Activated T-cell treated with anti-CD3 and anti-CD28 coated beads for 1 hour (primary cell): ENCODE measurements around the gene ZSCAN21.

Experiments
- DNase-seq: peaks from one replicate; pipeline ENCODE4 v3.0.0-alpha.2; 2020; ENCODE audit warnings: low read depth

ZSCAN21 gene

DNA sequence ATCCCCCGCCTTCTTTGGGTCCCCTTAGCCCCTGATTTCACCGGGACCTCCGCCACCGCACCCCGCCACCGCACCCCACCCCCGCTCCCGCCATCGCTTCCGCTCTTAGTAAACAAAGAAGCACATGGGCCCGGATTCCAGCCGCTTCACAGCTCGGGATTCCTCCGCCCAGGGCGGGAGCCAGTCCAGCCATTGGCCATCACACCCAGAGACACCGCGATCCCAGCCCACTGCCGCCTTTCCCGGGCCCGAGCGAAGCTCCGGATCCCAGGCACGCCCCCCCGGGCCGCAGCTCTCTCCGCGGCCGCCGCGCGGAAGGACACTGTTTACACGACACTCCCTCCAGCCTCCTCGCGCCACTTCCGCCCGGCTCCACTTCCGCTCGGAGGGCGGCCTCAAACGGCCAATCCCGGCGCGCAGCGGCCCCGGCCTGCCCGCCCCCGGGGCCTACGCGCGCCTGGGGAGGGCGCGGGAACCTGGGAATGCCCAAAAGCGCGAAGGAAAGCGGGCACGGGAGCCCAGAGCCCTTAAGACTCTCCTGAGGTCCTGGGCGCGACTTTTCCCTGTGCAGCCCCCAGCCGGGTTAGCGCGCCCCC is 50.9 kb downstream of the ZSCAN21 start:
- DNase-seq = peak; percentile 75

DNA sequence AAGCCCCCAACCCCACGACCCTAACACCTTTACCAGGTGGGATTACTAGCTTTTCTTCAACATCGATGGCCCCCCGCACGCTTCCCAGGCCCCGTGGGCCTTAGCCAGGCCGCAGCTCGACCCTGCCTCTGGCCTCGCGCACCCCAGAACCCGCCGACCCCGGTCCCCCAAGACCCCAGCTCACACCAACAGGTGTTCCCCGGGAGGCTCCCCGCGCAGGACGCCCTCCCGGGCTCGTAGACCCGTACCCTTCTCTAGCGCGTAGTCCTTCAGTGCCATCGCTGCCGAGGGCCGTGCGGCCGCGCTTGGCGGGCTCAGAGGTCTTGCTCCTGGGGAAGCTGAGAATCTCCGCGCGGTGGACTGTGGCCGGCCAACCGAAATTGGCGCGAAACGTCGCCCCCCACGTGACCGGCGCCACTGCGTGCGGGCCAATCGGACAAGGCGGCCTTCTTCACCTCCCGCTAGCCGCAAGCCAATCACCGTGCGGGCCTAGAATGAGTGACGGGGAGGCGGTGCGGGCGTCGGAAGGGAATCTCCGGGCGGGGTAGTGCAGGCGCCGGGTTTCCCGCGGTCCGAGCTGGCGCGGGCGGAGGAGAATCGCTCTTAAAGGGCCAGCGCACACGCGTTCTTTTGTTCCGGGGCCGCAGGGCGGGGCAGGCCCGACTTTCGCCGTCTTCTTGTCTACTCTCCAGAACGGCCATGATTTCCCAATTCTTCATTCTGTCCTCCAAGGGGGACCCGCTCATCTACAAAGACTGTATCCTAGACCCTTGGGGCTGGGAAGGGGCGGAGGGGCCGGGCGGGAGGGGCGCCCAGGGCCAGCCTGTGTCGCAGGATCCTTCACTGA is 51.7 kb downstream of the ZSCAN21 start, which contains the start of the genes AP4M1 and MCM7:
Gene AP4M1 (plus strand): TSS at position 628 of the 847 bp plus-strand sequence. CDS start 72 bp downstream, at position 700.
Gene MCM7 (minus strand): TSS at position 382 of the 847 bp plus-strand sequence. CDS start 103 bp downstream, at position 279.
- peak; percentile 92 for DNase-seq

DNA sequence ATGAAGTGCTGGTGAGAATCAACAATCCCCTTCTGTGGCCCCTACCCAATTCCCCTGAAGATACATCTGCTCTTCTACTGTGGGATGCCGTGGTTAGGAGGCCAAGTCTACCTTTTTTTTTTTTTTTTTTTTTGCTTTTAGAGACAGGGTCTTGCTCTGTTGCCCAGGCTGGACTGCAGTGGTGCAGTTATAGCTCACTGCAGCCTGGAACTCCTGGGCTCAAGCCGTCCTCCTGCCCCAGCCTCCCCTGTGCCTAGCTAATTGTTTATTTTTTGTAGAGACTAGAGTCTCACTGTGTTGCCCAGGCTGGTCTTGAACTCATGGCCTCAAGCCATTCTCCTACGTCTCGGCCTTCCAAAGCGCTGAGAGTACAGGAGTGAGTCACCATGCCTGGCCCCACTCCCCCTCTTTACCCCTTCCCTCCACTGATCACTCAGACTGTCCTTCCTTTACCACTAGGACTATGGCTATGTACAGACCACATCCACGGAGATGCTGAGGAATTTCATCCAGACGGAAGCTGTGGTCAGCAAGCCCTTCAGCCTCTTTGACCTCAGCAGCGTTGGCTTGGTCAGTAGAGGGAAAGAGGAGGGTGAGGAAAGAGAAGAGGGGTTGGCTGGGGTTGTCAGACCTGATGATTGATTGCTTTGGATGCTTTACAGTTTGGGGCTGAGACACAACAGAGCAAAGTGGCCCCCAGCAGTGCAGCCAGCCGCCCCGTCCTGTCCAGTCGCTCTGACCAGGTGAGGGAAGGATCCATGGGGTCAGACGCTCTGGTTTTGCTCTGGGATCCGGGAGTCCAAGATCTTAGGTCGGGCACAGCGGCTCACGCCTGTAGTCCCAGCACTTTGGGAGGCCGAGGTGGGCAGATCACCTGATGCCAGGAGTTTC is 53.6 kb downstream of the ZSCAN21 start:
- no peak for DNase-seq

- no peak for DNase-seq
Measured at GRCh38 chr7:100105534-100105933, 56.0 kb downstream of the ZSCAN21 start.

- no peak for DNase-seq
Measured at GRCh38 chr7:100106633-100107032, 57.1 kb downstream of the ZSCAN21 start.

GRCh38 chr7:100107125-100107737 is 57.7 kb downstream of the ZSCAN21 start:
- DNase-seq = no peak

DNA sequence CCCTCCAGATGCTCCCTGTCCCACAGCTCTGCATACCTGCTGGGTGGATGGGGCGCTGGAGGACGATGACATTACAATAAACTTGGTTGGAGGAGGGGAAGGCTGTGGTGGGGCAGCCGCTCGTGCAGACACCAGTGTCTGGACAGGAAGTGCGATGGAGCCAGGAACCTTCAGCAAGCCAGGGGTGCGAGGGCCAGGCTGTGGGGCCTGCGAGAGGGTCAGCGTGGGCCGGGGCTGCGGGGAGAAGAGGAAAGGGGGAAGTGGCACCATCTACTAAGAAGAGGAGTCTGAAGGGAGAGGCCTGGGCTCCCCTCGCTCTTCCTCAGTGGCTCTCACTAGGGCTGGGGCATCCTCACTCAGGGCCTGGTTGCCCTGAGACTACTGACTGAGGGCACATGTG is 58.3 kb downstream of the ZSCAN21 start:
- no peak for DNase-seq

DNA sequence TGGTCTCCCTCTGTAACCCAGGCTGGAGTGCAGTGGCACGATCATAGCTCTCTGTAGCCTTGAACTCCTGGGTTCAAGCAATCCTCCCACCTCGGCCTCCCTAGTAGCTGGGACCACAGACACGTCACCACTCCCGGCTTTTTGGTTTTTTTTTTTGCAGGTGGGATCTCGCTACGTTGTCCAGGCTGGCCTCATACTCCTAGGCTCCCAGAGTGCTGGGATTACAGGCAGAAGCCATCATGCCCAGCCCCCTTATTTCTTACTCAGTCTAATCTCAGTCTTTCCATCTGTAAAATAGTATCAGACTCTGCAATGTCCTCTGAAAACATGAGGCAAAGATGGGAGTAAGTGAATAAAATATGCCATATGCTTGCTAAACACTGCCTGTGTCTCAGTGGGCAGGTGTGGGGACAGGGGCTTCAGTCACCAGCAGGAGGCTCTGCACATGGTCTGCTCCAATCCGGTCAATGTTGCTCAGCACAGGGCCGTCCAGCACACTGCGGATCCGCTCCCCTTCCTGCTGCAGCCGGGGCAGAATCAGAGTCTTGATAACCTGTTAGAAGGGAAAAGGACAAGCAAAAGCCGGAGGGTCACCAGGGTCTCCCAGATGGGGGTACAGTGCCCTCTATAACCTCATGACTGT is 60.1 kb downstream of the ZSCAN21 start:
- no peak for DNase-seq

- no peak for DNase-seq
Measured at GRCh38 chr7:100111156-100111555, 61.6 kb downstream of the ZSCAN21 start.

- no peak for DNase-seq
Measured at GRCh38 chr7:100111914-100112313, 62.3 kb downstream of the ZSCAN21 start.
